OCI-LY7 (cell line): ENCODE results near the gene ABCC8. TPM values are rescaled to one million over a fixed set of nuclear protein-coding genes. Genes with fewer than 3 reads are reported as not detected.

Source experiments
- Bru-seq: library from RNA; stranded (reverse); fragments of 400-500 nt; gene quantifications from one replicate; lab custom pipeline; 2021; lab: Mats Ljungman, UMichigan
- BruChase-seq, 2 experiments: library from RNA; stranded (reverse); fragments of 400-500 nt; gene quantifications; one replicate each; lab custom pipeline; 2021; lab: Mats Ljungman, UMichigan
- BruUV-seq: library from RNA; stranded (reverse); fragments of 400-500 nt; replicated peaks from 2 replicates; lab custom pipeline; 2021; lab: Mats Ljungman, UMichigan
- CTCF ChIA-PET: fragments of 300-600 bp; sonication (Branson Sonifier 250); formaldehyde crosslinking; loops from one replicate; lab custom pipeline; 2022; ENCODE audit warnings: antibody characterized with exemption; ENCODE audit not compliant: unreplicated experiment; lab: Charles Lee
- POLR2A ChIA-PET: fragments of 300-600 bp; sonication (Branson Sonifier 250); formaldehyde crosslinking; loops from one replicate; lab custom pipeline; 2022; ENCODE audit warnings: antibody characterized with exemption; lab: Charles Lee
- DNase-seq: peaks from one replicate; pipeline ENCODE4 v3.0.0-alpha.2; 2015; ENCODE audit warnings: low spot score
- H2AFZ ChIP-seq: fragments of 200-600 bp; sonication (generic), shearing (Covaris generic); 2 replicates; pipeline ENCODE4 v1.6.1; 2014; ENCODE audit warnings: mild to moderate bottlenecking, antibody characterized with exemption, low read length, moderate library complexity
- H3K27ac ChIP-seq: fragments of 200-600 bp; sonication (generic); 2 replicates; pipeline ENCODE4 v1.5.1; 2014; ENCODE audit warnings: mixed run types, low read depth, mild to moderate bottlenecking, moderate library complexity, low read length, inconsistent platforms; ENCODE audit not compliant: poor library complexity, severe bottlenecking
- H3K36me3 ChIP-seq: fragments of 200-600 bp; sonication (generic); 2 replicates; pipeline ENCODE4 v1.6.1; 2014; ENCODE audit warnings: mild to moderate bottlenecking, antibody characterized with exemption, low read length, moderate library complexity, mixed read lengths; ENCODE audit not compliant: insufficient read depth
- H3K4me1 ChIP-seq: fragments of 200-600 bp; sonication (generic); 2 replicates; pipeline ENCODE4 v1.5.1; 2014; ENCODE audit warnings: mild to moderate bottlenecking, low read length; ENCODE audit not compliant: insufficient read depth, poor library complexity, severe bottlenecking
- H3K4me2 ChIP-seq: fragments of 200-600 bp; sonication (generic); 2 replicates; pipeline ENCODE4 v1.6.1; 2014; ENCODE audit warnings: mild to moderate bottlenecking, low read length
- H3K4me3 ChIP-seq: fragments of 200-600 bp; sonication (generic); 2 replicates; pipeline ENCODE4 v1.5.1; 2014; ENCODE audit warnings: mild to moderate bottlenecking, low read depth, low read length; ENCODE audit not compliant: poor library complexity, severe bottlenecking
- H3K79me2 ChIP-seq: fragments of 200-600 bp; sonication (generic); 2 replicates; pipeline ENCODE4 v1.6.1; 2016; ENCODE audit warnings: low read depth, mild to moderate bottlenecking, low read length, moderate library complexity, mixed read lengths; ENCODE audit not compliant: insufficient read depth
- H3K9me2 ChIP-seq: fragments of 200-600 bp; sonication (generic); 2 replicates; pipeline ENCODE4 v1.6.1; 2016; ENCODE audit warnings: mild to moderate bottlenecking, low read length, mixed read lengths; ENCODE audit not compliant: insufficient read depth
- H3K9me3 ChIP-seq: fragments of 200-600 bp; sonication (generic); 2 replicates; pipeline ENCODE4 v1.6.1; 2014; ENCODE audit warnings: mild to moderate bottlenecking, mixed run types, low read length, mixed read lengths
- H4K20me1 ChIP-seq: fragments of 200-600 bp; sonication (generic); 2 replicates; pipeline ENCODE4 v1.6.1; 2014; ENCODE audit warnings: mild to moderate bottlenecking, antibody characterized with exemption, low read length, moderate library complexity, mixed read lengths; ENCODE audit not compliant: insufficient read depth
- CTCF ChIP-seq: fragments of 200-600 bp; sonication (generic); conservative IDR thresholded peaks from 2 replicates; pipeline ENCODE4 v1.5.1; 2014; ENCODE audit warnings: mild to moderate bottlenecking, antibody characterized with exemption, low read length, moderate library complexity, mixed read lengths
- EZH2phosphoT487 ChIP-seq: fragments of 200-600 bp; sonication (generic); IDR thresholded peaks from 2 replicates; pipeline ENCODE4 v1.6.1; 2018; ENCODE audit warnings: low read depth, borderline replicate concordance, mild to moderate bottlenecking, mixed run types, antibody characterized with exemption, low read length, moderate library complexity, mixed read lengths
- intact Hi-C: fragments of 100-400 bp; cut with micrococcal nuclease; formaldehyde crosslinking; loops from one replicate; pipeline ENCODE4 v1.10.0; 2022; ENCODE audit not compliant: unreplicated experiment
- long read RNA-seq: library from polyadenylated mRNA; stranded (forward); transcript quantifications from one replicate; pipeline ENCODE4 v2.0.0, GENCODE V29; 2022
- total RNA-seq, 2 experiments: library from RNA; depleted of rRNA in 1 of 2; stranded (reverse); fragments of >200 nt in 1 of 2; shearing (Covaris generic) in 1 of 2; gene quantifications; 2 replicates each; pipeline ENCODE4 v1.2.3, GENCODE V29; 2014 to 2022

The ABCC8 gene
- total RNA-seq (2014; rRNA removed; shearing (Covaris generic)) (not detected in 2 replicates), total RNA-seq (2022) (not detected in 2 replicates), Bru-seq, nascent RNA (percentile 2 among the genes with signal in this experiment), BruChase-seq, experiment 1, labeled RNA remaining after a 6-hour chase (not detected), BruChase-seq, experiment 2, labeled RNA remaining after a 2-hour chase (not detected)
- long read RNA-seq: 0 reads

- no peaks in the 10 kb centered on the region for H3K9me3 ChIP-seq
- no peak for DNase-seq
- ChIA-PET CTCF (no interaction called here), POLR2A (no interaction called here)
- H3K27ac ChIP-seq: no peak within 1 kb of the TSS
- H3K79me2 ChIP-seq: no peaks in the 10 kb centered on the region
- intact Hi-C loops: no loop called here
- H3K4me2 ChIP-seq: no peak within 1 kb of the TSS
- BruUV-seq: no TSS peak
- no peaks in the 10 kb centered on the region for H3K9me2 ChIP-seq
- no peaks in the 10 kb centered on the region for H4K20me1 ChIP-seq
- no peaks in the 10 kb centered on the region for H3K36me3 ChIP-seq
- TF ChIP-seq EZH2phosphoT487 (no peak), CTCF (no peak)
- H3K4me3 ChIP-seq: no peak within 1 kb of the TSS
- H2AFZ ChIP-seq: no peak within 1 kb of the TSS
- H3K4me1 ChIP-seq: no peaks in the 10 kb centered on the region
These were observed at the start of gene ABCC8 for GRCh38 chr11:17476317-17477083. Gene ABCC8, minus strand, starts transcription at chr11:17476845. Its CDS starts 69 bp downstream, at chr11:17476776.

- no peak for DNase-seq
- intact Hi-C loops: loop anchor here (10.0 kb wide), 1 partner anchor 582 kb away; no protein-coding TSS in a partner anchor
- no peak overlapping the region for H3K27ac ChIP-seq
- no peak for TF ChIP-seq EZH2phosphoT487
- no peak for TF ChIP-seq CTCF
- no peak overlapping the region for H2AFZ ChIP-seq
- H3K4me2 ChIP-seq: no peak overlapping the region
- no peaks in the 10 kb centered on the region for H3K9me3 ChIP-seq
- no peaks in the 10 kb centered on the region for H3K36me3 ChIP-seq
- H3K79me2 ChIP-seq: no peaks in the 10 kb centered on the region
- no peaks in the 10 kb centered on the region for H3K4me1 ChIP-seq
- H3K4me3 ChIP-seq: no peak overlapping the region
- H4K20me1 ChIP-seq: no peaks in the 10 kb centered on the region
- CTCF ChIA-PET: no interaction called here
- BruUV-seq: no TSS peak
- H3K9me2 ChIP-seq: no peaks in the 10 kb centered on the region
- POLR2A ChIA-PET: no interaction called here
These were observed 49.7 kb upstream of the ABCC8 start for GRCh38 chr11:17526326-17526725.
